ENCODE data around the gene SSTR5.

SSTR5 gene

DNA sequence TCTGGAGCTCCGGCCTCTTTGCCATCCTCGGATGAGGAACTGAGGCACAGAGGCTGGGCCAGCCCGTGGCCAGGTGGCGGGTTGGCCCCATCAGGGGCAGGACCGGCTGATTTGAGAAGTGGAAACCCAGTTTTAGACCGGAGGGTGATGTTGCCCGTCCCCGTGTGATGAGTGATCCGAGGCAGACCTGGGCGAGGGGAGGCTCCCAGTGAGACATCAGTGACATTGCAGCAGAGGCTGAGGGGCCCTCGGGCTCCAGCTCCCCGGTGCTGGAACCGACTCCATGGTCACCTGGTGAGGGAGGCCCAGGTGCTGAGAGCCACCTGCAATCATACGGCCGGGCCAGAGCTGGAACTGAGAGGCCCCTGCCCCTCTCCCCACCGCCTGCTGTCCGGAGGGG, 53.5 kb downstream of the SSTR5 start:
- CTCF ChIA-PET: no interaction called here
- POLR2A ChIA-PET: no interaction called here
- no peak for DNase-seq (ENCODE audit: low read depth, low spot score)
- TF ChIP-seq, protein P1, sequence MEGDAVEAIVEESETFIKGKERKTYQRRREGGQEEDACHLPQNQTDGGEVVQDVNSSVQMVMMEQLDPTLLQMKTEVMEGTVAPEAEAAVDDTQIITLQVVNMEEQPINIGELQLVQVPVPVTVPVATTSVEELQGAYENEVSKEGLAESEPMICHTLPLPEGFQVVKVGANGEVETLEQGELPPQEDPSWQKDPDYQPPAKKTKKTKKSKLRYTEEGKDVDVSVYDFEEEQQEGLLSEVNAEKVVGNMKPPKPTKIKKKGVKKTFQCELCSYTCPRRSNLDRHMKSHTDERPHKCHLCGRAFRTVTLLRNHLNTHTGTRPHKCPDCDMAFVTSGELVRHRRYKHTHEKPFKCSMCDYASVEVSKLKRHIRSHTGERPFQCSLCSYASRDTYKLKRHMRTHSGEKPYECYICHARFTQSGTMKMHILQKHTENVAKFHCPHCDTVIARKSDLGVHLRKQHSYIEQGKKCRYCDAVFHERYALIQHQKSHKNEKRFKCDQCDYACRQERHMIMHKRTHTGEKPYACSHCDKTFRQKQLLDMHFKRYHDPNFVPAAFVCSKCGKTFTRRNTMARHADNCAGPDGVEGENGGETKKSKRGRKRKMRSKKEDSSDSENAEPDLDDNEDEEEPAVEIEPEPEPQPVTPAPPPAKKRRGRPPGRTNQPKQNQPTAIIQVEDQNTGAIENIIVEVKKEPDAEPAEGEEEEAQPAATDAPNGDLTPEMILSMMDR (IDR thresholded peaks at IDR 0.05; ENCODE audit: insufficient read depth, low read length, missing control alignments): no peak
- no peak overlapping the region for H3K4me3 ChIP-seq (ENCODE audit: low read depth, low read length)

DNA sequence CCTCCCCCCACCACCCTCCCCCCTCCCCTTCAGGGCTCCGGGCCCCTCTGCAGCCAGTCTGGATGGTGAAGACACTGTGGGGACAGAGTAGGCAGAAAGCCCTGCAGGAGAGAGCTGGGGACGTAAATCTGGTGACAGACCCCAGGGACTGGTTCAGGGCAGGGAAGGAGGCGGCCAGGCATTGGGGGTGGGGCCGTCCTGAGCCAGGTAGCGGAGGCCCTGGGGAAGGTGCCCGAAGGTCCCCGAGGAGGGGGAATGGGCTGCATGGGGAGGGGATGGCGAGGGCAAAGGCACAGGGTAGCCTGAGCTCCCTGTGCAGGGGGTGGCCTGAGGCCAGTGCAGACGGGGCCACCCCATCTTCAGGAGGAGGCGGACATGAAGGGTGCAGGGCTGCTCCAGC, 54.0 kb downstream of the SSTR5 start:
- ChIA-PET CTCF (no interaction called here), POLR2A (no interaction called here)
- no peak for DNase-seq (ENCODE audit: low read depth, low spot score)
- no peak overlapping the region for H3K4me3 ChIP-seq (ENCODE audit: low read depth, low read length)
- TF ChIP-seq, protein P1 (IDR thresholded peaks at IDR 0.05; ENCODE audit: insufficient read depth, low read length, missing control alignments): no peak

DNA sequence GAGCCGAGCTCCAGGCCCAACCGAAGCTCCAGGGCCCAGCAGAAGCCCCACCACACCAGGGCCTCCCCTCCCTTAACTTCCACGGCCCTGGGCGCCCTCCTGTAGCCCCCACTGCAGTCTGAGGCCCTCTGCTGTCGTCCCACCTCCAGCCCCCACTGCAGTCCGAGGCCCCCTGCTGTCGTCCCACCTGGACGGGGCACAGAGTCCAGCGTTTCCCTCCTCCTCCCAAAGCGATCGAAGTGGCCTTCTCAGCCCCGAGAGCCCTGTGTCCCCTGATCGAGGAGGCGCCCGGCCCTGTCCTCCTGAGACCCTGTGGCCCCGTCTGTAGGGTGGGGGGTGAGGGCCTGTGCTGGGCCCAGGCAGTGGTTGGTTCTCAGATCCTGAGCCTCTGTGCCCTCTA, 54.6 kb downstream of the SSTR5 start:
- ChIA-PET CTCF (no interaction called here), POLR2A (no interaction called here)
- no peak for DNase-seq (ENCODE audit: low read depth, low spot score)
- no peak overlapping the region for H3K4me3 ChIP-seq (ENCODE audit: low read depth, low read length)
- TF ChIP-seq, protein P1 (IDR thresholded peaks at IDR 0.05; ENCODE audit: insufficient read depth, low read length, missing control alignments): no peak

DNA sequence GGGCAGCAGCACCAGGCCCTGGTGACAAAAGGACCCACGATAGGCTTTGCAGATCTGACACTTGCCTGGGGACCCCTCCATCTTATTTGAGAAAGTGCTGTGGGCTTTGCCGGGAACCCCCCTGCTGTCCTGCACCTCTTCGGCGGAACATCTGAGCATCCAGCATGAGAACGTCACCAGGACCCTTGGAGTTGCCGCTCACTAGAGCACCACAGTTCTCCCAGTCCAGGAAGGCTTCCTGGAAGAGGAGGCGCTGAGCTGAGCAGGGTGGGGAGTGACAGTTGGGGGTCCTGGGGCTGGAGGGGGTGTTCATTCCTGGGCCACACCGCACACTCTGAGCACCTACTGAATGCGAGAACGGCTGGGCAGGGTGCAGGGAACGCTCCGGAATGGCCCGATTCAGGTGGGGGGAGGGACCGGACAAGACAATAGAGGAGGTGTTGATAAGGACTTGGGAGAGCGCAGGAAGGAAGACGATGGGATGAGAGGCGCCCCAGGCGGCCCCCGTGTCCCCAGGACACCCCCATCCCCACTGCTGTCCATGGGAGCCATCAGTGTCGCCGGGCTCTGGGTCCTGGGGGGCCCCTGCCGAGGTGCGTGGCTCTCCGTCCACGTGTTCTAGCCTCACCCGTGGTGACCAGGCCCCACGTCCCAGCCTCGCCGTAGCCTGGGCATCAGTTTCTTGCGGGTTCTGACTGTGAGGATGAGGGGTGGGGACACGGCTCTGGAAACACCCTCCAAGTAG, 55.6 kb downstream of the SSTR5 start:
- H3K4me3 ChIP-seq (ENCODE audit: low read depth, low read length): no peak overlapping the region
- ChIA-PET POLR2A (no interaction called here), CTCF (no interaction called here)
- TF ChIP-seq, protein P1 (IDR thresholded peaks at IDR 0.05; ENCODE audit: insufficient read depth, low read length, missing control alignments): no peak
- no peak for DNase-seq (ENCODE audit: low read depth, low spot score)

DNA sequence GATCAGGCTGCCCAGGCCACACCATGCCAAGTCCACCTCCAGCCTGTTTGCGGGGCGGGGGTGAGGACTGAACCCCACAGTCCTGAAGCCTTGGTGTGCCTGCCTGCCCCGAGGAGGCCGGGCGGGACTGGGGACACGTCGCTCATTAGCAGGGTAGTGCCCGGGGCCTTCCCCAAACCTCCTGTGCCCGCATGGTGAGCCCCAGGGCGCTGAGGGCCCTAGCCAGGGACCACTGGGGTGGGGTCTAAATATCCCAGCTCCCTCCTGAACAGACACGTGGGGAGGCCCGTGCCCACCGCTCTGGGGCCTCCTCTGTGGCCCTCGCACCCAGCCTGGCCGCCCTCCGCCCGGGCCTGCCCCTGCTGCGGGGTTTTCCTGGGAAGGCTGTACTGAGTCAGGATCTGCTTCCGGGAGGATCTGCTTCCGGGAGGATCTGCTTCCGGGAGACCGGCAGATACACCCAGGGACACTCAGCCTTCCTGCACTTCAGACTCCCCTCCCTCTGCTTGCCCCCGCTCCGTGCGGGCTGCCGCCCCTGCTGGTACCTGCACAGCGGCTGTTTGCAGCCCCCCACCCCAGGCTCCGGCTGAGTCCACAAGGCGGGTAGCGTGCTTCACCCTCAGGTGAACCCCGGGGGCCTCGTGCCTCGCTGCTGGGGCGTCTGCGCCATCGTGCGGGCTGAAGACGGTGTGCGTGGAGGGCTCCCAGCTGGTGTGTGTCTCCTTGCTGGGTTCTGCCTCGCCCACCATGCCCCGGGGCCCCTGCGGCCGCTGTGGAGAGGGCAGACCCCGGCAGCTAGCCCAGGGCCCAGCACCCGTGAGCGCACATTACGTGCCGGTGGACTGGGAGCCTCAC, 56.8 kb downstream of the SSTR5 start:
- POLR2A ChIA-PET: no interaction called here
- H3K4me3 ChIP-seq (ENCODE audit: low read depth, low read length): no peak overlapping the region
- CTCF ChIA-PET: no interaction called here
- TF ChIP-seq, protein P1 (IDR thresholded peaks at IDR 0.05; ENCODE audit: insufficient read depth, low read length, missing control alignments): no peak
- DNase-seq (ENCODE audit: low read depth, low spot score): no peak

DNA sequence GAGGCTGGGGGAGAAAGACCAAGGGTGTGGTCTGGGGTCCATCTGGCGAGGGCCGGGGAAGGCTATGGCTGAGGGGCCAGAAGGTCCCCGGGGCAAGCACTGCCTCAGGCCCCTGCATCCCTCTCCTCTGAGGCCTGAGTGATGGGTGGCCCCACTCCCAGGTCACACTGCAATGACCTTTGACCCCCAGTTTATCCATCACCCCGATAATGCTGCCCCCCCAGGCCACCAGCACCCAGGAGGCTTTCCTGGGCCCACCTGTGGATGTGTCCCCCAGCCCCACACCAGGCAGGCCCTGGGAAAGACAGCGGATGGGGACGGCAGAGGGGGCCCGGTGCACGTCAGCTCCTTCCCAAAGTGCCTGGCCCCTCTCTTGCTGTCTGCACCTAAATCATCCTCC, 57.8 kb downstream of the SSTR5 start:
- TF ChIP-seq, protein P1 (IDR thresholded peaks at IDR 0.05; ENCODE audit: insufficient read depth, low read length, missing control alignments): no peak
- CTCF ChIA-PET: no interaction called here
- POLR2A ChIA-PET: no interaction called here

More for the DNA sequence above, 57.8 kb downstream of the SSTR5 start:
- no peak overlapping the region for H3K4me3 ChIP-seq (ENCODE audit: low read depth, low read length)
- no peak for DNase-seq (ENCODE audit: low read depth, low spot score)
